OCI-LY7 (cell line): Measurements from ENCODE around the gene CPNE2. TPM values are rescaled to one million over a fixed set of nuclear protein-coding genes. Genes with fewer than 3 reads are reported as not detected.

Experiments
- Bru-seq: library from RNA; stranded (reverse); fragments of 400-500 nt; gene quantifications from one replicate; lab custom pipeline; 2021; lab: Mats Ljungman, UMichigan
- BruChase-seq, 2 experiments: library from RNA; stranded (reverse); fragments of 400-500 nt; gene quantifications; one replicate each; lab custom pipeline; 2021; lab: Mats Ljungman, UMichigan
- BruUV-seq: library from RNA; stranded (reverse); fragments of 400-500 nt; replicated peaks from 2 replicates; lab custom pipeline; 2021; lab: Mats Ljungman, UMichigan
- CTCF ChIA-PET: fragments of 300-600 bp; sonication (Branson Sonifier 250); formaldehyde crosslinking; loops from one replicate; lab custom pipeline; 2022; ENCODE audit warnings: antibody characterized with exemption; ENCODE audit not compliant: unreplicated experiment; lab: Charles Lee
- POLR2A ChIA-PET: fragments of 300-600 bp; sonication (Branson Sonifier 250); formaldehyde crosslinking; loops from one replicate; lab custom pipeline; 2022; ENCODE audit warnings: antibody characterized with exemption; lab: Charles Lee
- DNase-seq: peaks from one replicate; pipeline ENCODE4 v3.0.0-alpha.2; 2015; ENCODE audit warnings: low spot score
- H2AFZ ChIP-seq: fragments of 200-600 bp; sonication (generic), shearing (Covaris generic); 2 replicates; pipeline ENCODE4 v1.6.1; 2014; ENCODE audit warnings: mild to moderate bottlenecking, antibody characterized with exemption, low read length, moderate library complexity
- H3K27ac ChIP-seq: fragments of 200-600 bp; sonication (generic); 2 replicates; pipeline ENCODE4 v1.5.1; 2014; ENCODE audit warnings: mixed run types, low read depth, mild to moderate bottlenecking, moderate library complexity, low read length, inconsistent platforms; ENCODE audit not compliant: poor library complexity, severe bottlenecking
- H3K36me3 ChIP-seq: fragments of 200-600 bp; sonication (generic); 2 replicates; pipeline ENCODE4 v1.6.1; 2014; ENCODE audit warnings: mild to moderate bottlenecking, antibody characterized with exemption, low read length, moderate library complexity, mixed read lengths; ENCODE audit not compliant: insufficient read depth
- H3K4me1 ChIP-seq: fragments of 200-600 bp; sonication (generic); 2 replicates; pipeline ENCODE4 v1.5.1; 2014; ENCODE audit warnings: mild to moderate bottlenecking, low read length; ENCODE audit not compliant: insufficient read depth, poor library complexity, severe bottlenecking
- H3K4me2 ChIP-seq: fragments of 200-600 bp; sonication (generic); 2 replicates; pipeline ENCODE4 v1.6.1; 2014; ENCODE audit warnings: mild to moderate bottlenecking, low read length
- H3K4me3 ChIP-seq: fragments of 200-600 bp; sonication (generic); 2 replicates; pipeline ENCODE4 v1.5.1; 2014; ENCODE audit warnings: mild to moderate bottlenecking, low read depth, low read length; ENCODE audit not compliant: poor library complexity, severe bottlenecking
- H3K79me2 ChIP-seq: fragments of 200-600 bp; sonication (generic); 2 replicates; pipeline ENCODE4 v1.6.1; 2016; ENCODE audit warnings: low read depth, mild to moderate bottlenecking, low read length, moderate library complexity, mixed read lengths; ENCODE audit not compliant: insufficient read depth
- H3K9me2 ChIP-seq: fragments of 200-600 bp; sonication (generic); 2 replicates; pipeline ENCODE4 v1.6.1; 2016; ENCODE audit warnings: mild to moderate bottlenecking, low read length, mixed read lengths; ENCODE audit not compliant: insufficient read depth
- H3K9me3 ChIP-seq: fragments of 200-600 bp; sonication (generic); 2 replicates; pipeline ENCODE4 v1.6.1; 2014; ENCODE audit warnings: mild to moderate bottlenecking, mixed run types, low read length, mixed read lengths
- H4K20me1 ChIP-seq: fragments of 200-600 bp; sonication (generic); 2 replicates; pipeline ENCODE4 v1.6.1; 2014; ENCODE audit warnings: mild to moderate bottlenecking, antibody characterized with exemption, low read length, moderate library complexity, mixed read lengths; ENCODE audit not compliant: insufficient read depth
- EZH2phosphoT487 ChIP-seq: fragments of 200-600 bp; sonication (generic); IDR thresholded peaks from 2 replicates; pipeline ENCODE4 v1.6.1; 2018; ENCODE audit warnings: low read depth, borderline replicate concordance, mild to moderate bottlenecking, mixed run types, antibody characterized with exemption, low read length, moderate library complexity, mixed read lengths
- intact Hi-C: fragments of 100-400 bp; cut with micrococcal nuclease; formaldehyde crosslinking; loops from one replicate; pipeline ENCODE4 v1.10.0; 2022; ENCODE audit not compliant: unreplicated experiment
- long read RNA-seq: library from polyadenylated mRNA; stranded (forward); transcript quantifications from one replicate; pipeline ENCODE4 v2.0.0, GENCODE V29; 2022
- total RNA-seq, 2 experiments: library from RNA; depleted of rRNA in 1 of 2; stranded (reverse); fragments of >200 nt in 1 of 2; shearing (Covaris generic) in 1 of 2; gene quantifications; 2 replicates each; pipeline ENCODE4 v1.2.3, GENCODE V29; 2014 to 2022
- TF ChIP-seq, protein P1 (sequence below): fragments of 200-600 bp; sonication (generic); conservative IDR thresholded peaks from 2 replicates; pipeline ENCODE4 v1.5.1; 2014; ENCODE audit warnings: mild to moderate bottlenecking, antibody characterized with exemption, low read length, moderate library complexity, mixed read lengths

The CPNE2 gene
- total RNA-seq (2014; rRNA removed; shearing (Covaris generic)): 44.7 and 44.8 TPM in 2 replicates
- 14.4 and 25.7 TPM in 2 replicates for total RNA-seq (2022)
- Bru-seq, nascent RNA: percentile 46 among the genes with signal in this experiment
- BruChase-seq, experiment 1, labeled RNA remaining after a 6-hour chase: percentile 55 among the genes with signal in this experiment
- percentile 54 among the genes with signal in this experiment for BruChase-seq, experiment 2, labeled RNA remaining after a 2-hour chase
- long read RNA-seq, transcript CPNE2-201 (16 exons, 2,645 nt): major isoform, 37 of 49 reads
- long read RNA-seq, partial matches to known transcripts: 4 of 49 reads
- long read RNA-seq, other reads (novel, unspliced or antisense): 6 of 49 reads

DNA sequence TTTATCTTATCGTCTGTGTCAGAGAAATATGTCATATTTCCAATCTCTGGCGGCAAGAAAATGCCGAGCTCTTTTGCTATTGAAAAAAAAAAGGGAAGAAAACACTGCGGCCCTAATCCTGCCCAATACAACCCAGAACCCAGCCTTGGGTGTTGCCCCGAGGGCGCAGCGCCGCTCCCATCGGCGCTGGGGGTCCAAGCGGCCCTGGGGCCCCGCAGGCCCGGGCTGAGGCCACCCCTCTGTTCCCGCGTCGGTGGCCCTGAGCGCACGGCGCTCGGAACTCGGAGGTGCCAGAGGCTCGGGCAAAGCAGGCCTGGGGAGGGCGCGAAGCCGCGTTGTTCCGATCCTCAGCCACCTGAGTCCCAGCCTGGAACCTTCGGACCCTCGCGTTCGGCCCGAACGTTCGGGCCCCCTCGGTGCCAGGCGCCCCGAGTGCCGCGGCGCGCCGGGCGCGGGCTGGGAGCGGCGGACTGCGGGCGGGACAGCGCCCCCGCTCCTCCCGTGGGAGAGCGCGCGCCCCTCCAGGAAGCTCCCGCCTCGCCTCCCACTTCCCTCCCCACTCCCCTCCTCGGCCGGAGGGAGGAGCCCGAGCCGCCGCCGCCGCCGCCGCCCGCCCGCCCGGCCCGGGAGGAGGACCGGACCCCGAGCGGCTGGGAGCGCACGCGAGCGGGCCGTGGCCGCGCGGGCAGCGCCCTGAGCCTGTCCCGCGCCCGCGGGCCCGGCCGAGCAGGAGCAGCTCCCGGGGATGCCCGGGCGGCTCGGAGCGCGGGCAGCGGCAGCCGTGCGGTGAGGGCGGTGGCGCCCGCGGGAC, at the start of gene CPNE2:
Gene CPNE2, plus strand, starts transcription at position 609 of the 811 bp plus-strand sequence. CDS start 18,160 bp downstream, outside the sequence.
- intact Hi-C loops: loop anchor here (2.0 kb wide), 1 partner anchor 77 kb away; no protein-coding TSS in a partner anchor
- peak within 1 kb of the TSS; percentile 19 for H3K27ac ChIP-seq
- TF ChIP-seq EZH2phosphoT487: no peak
- TF ChIP-seq, protein P1, sequence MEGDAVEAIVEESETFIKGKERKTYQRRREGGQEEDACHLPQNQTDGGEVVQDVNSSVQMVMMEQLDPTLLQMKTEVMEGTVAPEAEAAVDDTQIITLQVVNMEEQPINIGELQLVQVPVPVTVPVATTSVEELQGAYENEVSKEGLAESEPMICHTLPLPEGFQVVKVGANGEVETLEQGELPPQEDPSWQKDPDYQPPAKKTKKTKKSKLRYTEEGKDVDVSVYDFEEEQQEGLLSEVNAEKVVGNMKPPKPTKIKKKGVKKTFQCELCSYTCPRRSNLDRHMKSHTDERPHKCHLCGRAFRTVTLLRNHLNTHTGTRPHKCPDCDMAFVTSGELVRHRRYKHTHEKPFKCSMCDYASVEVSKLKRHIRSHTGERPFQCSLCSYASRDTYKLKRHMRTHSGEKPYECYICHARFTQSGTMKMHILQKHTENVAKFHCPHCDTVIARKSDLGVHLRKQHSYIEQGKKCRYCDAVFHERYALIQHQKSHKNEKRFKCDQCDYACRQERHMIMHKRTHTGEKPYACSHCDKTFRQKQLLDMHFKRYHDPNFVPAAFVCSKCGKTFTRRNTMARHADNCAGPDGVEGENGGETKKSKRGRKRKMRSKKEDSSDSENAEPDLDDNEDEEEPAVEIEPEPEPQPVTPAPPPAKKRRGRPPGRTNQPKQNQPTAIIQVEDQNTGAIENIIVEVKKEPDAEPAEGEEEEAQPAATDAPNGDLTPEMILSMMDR: no peak
- peaks cover 60% of the 10 kb centered on the region for H3K4me1 ChIP-seq
- no peaks in the 10 kb centered on the region for H3K79me2 ChIP-seq
- H3K9me2 ChIP-seq: no peaks in the 10 kb centered on the region
- ChIA-PET POLR2A (interaction anchor here (0.5 to 1.5 kb wide), 5 partner anchors 44 to 167 kb away, joined by 3 to 9 read pairs (median 4); no protein-coding TSS in a partner anchor), CTCF (interaction anchor here (0.9 to 1.0 kb wide), 2 partner anchors 9 to 51 kb away, joined by 3 read pairs; no protein-coding TSS in a partner anchor)
- no peaks in the 10 kb centered on the region for H3K36me3 ChIP-seq
- BruUV-seq: no TSS peak
- no peaks in the 10 kb centered on the region for H4K20me1 ChIP-seq
- peak within 1 kb of the TSS; percentile 76 for H3K4me3 ChIP-seq
- peak within 1 kb of the TSS; percentile 74 for H2AFZ ChIP-seq
- H3K9me3 ChIP-seq: no peaks in the 10 kb centered on the region
- DNase-seq: peak; percentile 56
- H3K4me2 ChIP-seq: peak within 1 kb of the TSS; percentile 77

DNA sequence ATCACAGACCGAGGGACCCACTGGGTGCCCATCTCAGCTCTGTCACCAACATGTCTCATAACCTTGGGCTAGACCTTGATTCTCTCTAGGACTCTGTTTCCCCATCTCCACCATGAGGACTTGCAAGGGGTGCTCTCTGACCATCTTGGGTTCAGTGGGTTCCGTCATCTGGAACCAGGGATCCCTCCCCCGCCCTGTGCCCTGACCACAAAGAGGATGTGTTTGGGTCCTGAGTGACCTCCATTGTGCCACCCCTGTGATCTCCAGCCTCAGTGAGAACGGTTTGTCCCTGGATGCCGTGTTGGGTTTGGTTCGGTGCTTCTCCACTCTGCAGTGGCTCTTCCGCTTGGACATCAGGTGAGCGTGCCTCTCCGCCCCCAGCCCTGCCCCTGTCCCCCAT, 49.1 kb upstream of the CPNE2 start:
- peaks cover 21% of the 10 kb centered on the region; the same call in 1 of the 2 replicates for H3K79me2 ChIP-seq
- H3K4me1 ChIP-seq: peaks cover 88% of the 10 kb centered on the region
- peaks cover 66% of the 10 kb centered on the region for H3K36me3 ChIP-seq
- DNase-seq: peak; percentile 30
- TF ChIP-seq, protein P1: no peak
- no peak for TF ChIP-seq EZH2phosphoT487
- ChIA-PET CTCF (no interaction called here), POLR2A (interaction anchor here (0.9 to 6.6 kb wide), 2 partner anchors 33 to 66 kb away, joined by 4 to 76 read pairs; no protein-coding TSS in a partner anchor)
- intact Hi-C loops: loop anchor here (5.0 kb wide), 1 partner anchor 181 kb away; no protein-coding TSS in a partner anchor
- no peak overlapping the region for H2AFZ ChIP-seq
- peak overlapping the region; percentile 69 for H3K4me3 ChIP-seq
- peak overlapping the region; percentile 98 for H3K27ac ChIP-seq
- no peaks in the 10 kb centered on the region for H3K9me2 ChIP-seq
- H4K20me1 ChIP-seq: no peaks in the 10 kb centered on the region
- H3K4me2 ChIP-seq: peak overlapping the region; percentile 90
- no peaks in the 10 kb centered on the region for H3K9me3 ChIP-seq
- no TSS peak for BruUV-seq
